NCI-H1092 treated with DMSO at 0.1 percent for 48 hours (cell line): ENCODE measurements around the gene RCE1.
A peak's percentile ranks its signal among the peaks of the same experiment; 100 is the strongest.

Experiments used
- DNase-seq: peaks from one replicate; lab custom pipeline; 2025; lab: John Stamatoyannopoulos, UW

RCE1 gene

GRCh38 chr11:66844496-66845142 lies 1.4 kb downstream of the RCE1 start:
- no peak for DNase-seq

GRCh38 chr11:66845143-66845875 lies 2.1 kb downstream of the RCE1 start:
- DNase-seq = no peak

- DNase-seq = no peak
Measured at GRCh38 chr11:66845876-66846212, 2.6 kb downstream of the RCE1 start.

GRCh38 chr11:66846671-66847091 lies 3.4 kb downstream of the RCE1 start:
- DNase-seq = no peak

- DNase-seq = no peak
Measured at GRCh38 chr11:66847461-66848232, 4.4 kb downstream of the RCE1 start.

GRCh38 chr11:66848671-66849500 lies 5.6 kb downstream of the RCE1 start:
- DNase-seq = no peak

- no peak for DNase-seq
Measured at GRCh38 chr11:66849501-66850234, 6.4 kb downstream of the RCE1 start.

- DNase-seq = no peak
Measured at GRCh38 chr11:66850235-66850587, 7.0 kb downstream of the RCE1 start.

GRCh38 chr11:66850588-66851238 lies 7.5 kb downstream of the RCE1 start:
- no peak for DNase-seq

- no peak for DNase-seq
Measured at GRCh38 chr11:66851239-66851596, 8.0 kb downstream of the RCE1 start.

- no peak for DNase-seq
Measured at GRCh38 chr11:66851698-66852465, 8.6 kb downstream of the RCE1 start.

- DNase-seq = no peak
Measured at GRCh38 chr11:66852466-66853241, 9.4 kb downstream of the RCE1 start.

- DNase-seq = no peak
Measured at GRCh38 chr11:66853242-66854229, 10.3 kb downstream of the RCE1 start.

- DNase-seq = no peak
Measured at GRCh38 chr11:66854231-66854661, 11.0 kb downstream of the RCE1 start.

- DNase-seq = no peak
Measured at GRCh38 chr11:66854729-66855211, 11.5 kb downstream of the RCE1 start.

- DNase-seq = peak; percentile 91
Measured at GRCh38 chr11:66855574-66856495, 12.6 kb downstream of the RCE1 start.
